ENCODE measurements around the gene GYG1.

The GYG1 gene

GRCh38 chr3:149019580-149019979, 28.2 kb downstream of the GYG1 start:
- DNase-seq = no peak

- DNase-seq = no peak
Observed at GRCh38 chr3:149020196-149020838, 29.0 kb downstream of the GYG1 start.

GRCh38 chr3:149020839-149021252, 29.5 kb downstream of the GYG1 start:
- no peak for DNase-seq

- no peak for DNase-seq
Observed at GRCh38 chr3:149021830-149022229, 30.5 kb downstream of the GYG1 start.

GRCh38 chr3:149023951-149024350, 32.6 kb downstream of the GYG1 start:
- no peak for DNase-seq

GRCh38 chr3:149026718-149027117, 35.4 kb downstream of the GYG1 start:
- no peak for DNase-seq

GRCh38 chr3:149031096-149031495, 39.8 kb downstream of the GYG1 start:
- no peak for DNase-seq

GRCh38 chr3:149037684-149038083, 46.3 kb downstream of the GYG1 start:
- DNase-seq = no peak

GRCh38 chr3:149038322-149038721, 47.0 kb downstream of the GYG1 start:
- DNase-seq = no peak

GRCh38 chr3:149042789-149043386, 51.5 kb downstream of the GYG1 start:
- DNase-seq = no peak

- DNase-seq = no peak
Observed at GRCh38 chr3:149044339-149045083, 53.2 kb downstream of the GYG1 start.

GRCh38 chr3:149055575-149055974, 64.2 kb downstream of the GYG1 start:
- no peak for DNase-seq

- no peak for DNase-seq
Observed at GRCh38 chr3:149058198-149058597, 66.9 kb downstream of the GYG1 start.

GRCh38 chr3:149058602-149059001, 67.3 kb downstream of the GYG1 start:
- no peak for DNase-seq

- no peak for DNase-seq
Observed at GRCh38 chr3:149061776-149062175, 70.4 kb downstream of the GYG1 start.

GRCh38 chr3:149067883-149068282, 76.5 kb downstream of the GYG1 start:
- no peak for DNase-seq

Measured in 8988T (cell line).